IMR-90 (cell line): Measurements from ENCODE around the gene IFIT1B. TPM values are rescaled to one million over a fixed set of nuclear protein-coding genes. Genes with fewer than 3 reads are reported as not detected.

ENCODE experiments used
- ATAC-seq: fragments of 200-7000 bp; cut with Tn5 transposase; 2 replicates; pipeline ENCODE4 v1.9.1; 2020; ENCODE audit warnings: low read depth, mild to moderate bottlenecking, moderate library complexity
- BruUV-seq: library from RNA; stranded (reverse); fragments of 400-500 nt; replicated peaks from 2 replicates; lab custom pipeline; 2021; lab: Mats Ljungman, UMichigan
- CTCF ChIA-PET: fragments of 300-600 bp; formaldehyde crosslinking; extraction: SDS; loops from one replicate; lab custom pipeline; 2021; ENCODE audit warnings: antibody characterized with exemption; lab: Yijun Ruan, JAX
- POLR2A ChIA-PET: fragments of 300-600 bp; sonication (Branson Sonifier 250); formaldehyde crosslinking; loops from one replicate; lab custom pipeline; 2022; ENCODE audit warnings: antibody characterized with exemption; ENCODE audit not compliant: unreplicated experiment; lab: Charles Lee
- DNase-seq: peaks from one replicate; pipeline ENCODE4 v3.0.0; 2013
- H2AFZ ChIP-seq: replicated peaks from 2 replicates; pipeline ENCODE3; 2013; ENCODE audit warnings: low read length, mild to moderate bottlenecking; ENCODE audit not compliant: poor library complexity
- H2AK5ac ChIP-seq: 2 replicates; pipeline ENCODE4 v1.6.1; 2013; ENCODE audit warnings: low read depth, low read length, inconsistent platforms
- H2AK9ac ChIP-seq: replicated peaks from 2 replicates; pipeline ENCODE3; 2013; ENCODE audit warnings: mild to moderate bottlenecking, low read depth, low read length, moderate library complexity; ENCODE audit not compliant: poor library complexity
- H2BK120ac ChIP-seq: 2 replicates; pipeline ENCODE4 v1.6.1; 2013; ENCODE audit warnings: low read depth, low read length, inconsistent platforms
- H2BK15ac ChIP-seq: 3 replicates; pipeline ENCODE4 v1.6.1; 2013; ENCODE audit warnings: low read depth, low read length, inconsistent platforms
- H2BK20ac ChIP-seq: 2 replicates; pipeline ENCODE4 v1.6.1; 2013; ENCODE audit warnings: low read depth, mild to moderate bottlenecking, inconsistent platforms, low read length, moderate library complexity
- H2BK5ac ChIP-seq: 2 replicates; pipeline ENCODE4 v1.6.1; 2013; ENCODE audit warnings: mild to moderate bottlenecking, low read depth, low read length, inconsistent platforms; ENCODE audit not compliant: poor library complexity, severe bottlenecking
- H3K14ac ChIP-seq: replicated peaks from 2 replicates; pipeline ENCODE4 v1.6.1; 2013; ENCODE audit warnings: low read depth, low read length, inconsistent platforms
- H3K18ac ChIP-seq: 2 replicates; pipeline ENCODE4 v1.6.1; 2013; ENCODE audit warnings: low read depth, low read length, control low read depth
- H3K23ac ChIP-seq: 2 replicates; pipeline ENCODE4 v1.6.1; 2013; ENCODE audit warnings: low read depth, low read length, inconsistent platforms
- H3K27ac ChIP-seq: 2 replicates; pipeline ENCODE4 v1.5.1; 2013; ENCODE audit warnings: mild to moderate bottlenecking, control low read depth, low read length; ENCODE audit not compliant: insufficient read depth
- H3K27me3 ChIP-seq: 2 replicates; pipeline ENCODE4 v1.6.1; 2013; ENCODE audit warnings: low read length; ENCODE audit not compliant: control insufficient read depth, insufficient read depth
- H3K36me3 ChIP-seq: 2 replicates; pipeline ENCODE4 v1.6.1; 2013; ENCODE audit warnings: low read length, mixed read lengths; ENCODE audit not compliant: control insufficient read depth, insufficient read depth
- H3K4ac ChIP-seq: 2 replicates; pipeline ENCODE4 v1.6.1; 2013; ENCODE audit warnings: low read depth, low read length, inconsistent platforms
- H3K4me1 ChIP-seq: 2 replicates; pipeline ENCODE4 v1.6.1; 2013; ENCODE audit warnings: low read length, mixed read lengths; ENCODE audit not compliant: control insufficient read depth, insufficient read depth
- H3K4me2 ChIP-seq: 2 replicates; pipeline ENCODE4 v1.6.1; 2013; ENCODE audit warnings: low read depth, mild to moderate bottlenecking, control low read depth, low read length, moderate library complexity
- H3K4me3 ChIP-seq: 2 replicates; pipeline ENCODE4 v1.5.1; 2013; ENCODE audit warnings: low read depth, mild to moderate bottlenecking, control low read depth, low read length, moderate library complexity; ENCODE audit not compliant: insufficient read depth
- H3K56ac ChIP-seq: 2 replicates; pipeline ENCODE4 v1.6.1; 2013; ENCODE audit warnings: low read length, inconsistent platforms; ENCODE audit not compliant: insufficient read depth; ENCODE audit errors: extremely low read depth
- H3K79me1 ChIP-seq, 2 experiments: 2 replicates each; pipeline ENCODE4 v1.6.1; 2013; ENCODE audit warnings: low read length in 2 of 2, inconsistent platforms in 1 of 2, low read depth in 1 of 2
- H3K9ac ChIP-seq: 2 replicates; pipeline ENCODE4 v1.6.1; 2013; ENCODE audit warnings: low read depth, low read length, control low read depth
- H3K9me1 ChIP-seq: 2 replicates; pipeline ENCODE4 v1.6.1; 2013; ENCODE audit warnings: low read length, inconsistent platforms; ENCODE audit not compliant: insufficient read depth
- H3K9me3 ChIP-seq: 2 replicates; pipeline ENCODE4 v1.6.1; 2013; ENCODE audit warnings: low read length; ENCODE audit not compliant: control insufficient read depth, insufficient read depth
- H4K20me1 ChIP-seq: 2 replicates; pipeline ENCODE4 v1.6.1; 2013; ENCODE audit warnings: low read length, inconsistent platforms; ENCODE audit not compliant: insufficient read depth
- H4K5ac ChIP-seq: 2 replicates; pipeline ENCODE4 v1.6.1; 2013; ENCODE audit warnings: mild to moderate bottlenecking, low read depth, low read length, control low read depth
- H4K8ac ChIP-seq, 2 experiments: 2 replicates each; pipeline ENCODE4 v1.6.1; 2013; ENCODE audit warnings: low read depth in 2 of 2, low read length in 2 of 2, control low read depth in 1 of 2, inconsistent platforms in 1 of 2
- H4K91ac ChIP-seq: 2 replicates; pipeline ENCODE4 v1.6.1; 2013; ENCODE audit warnings: low read depth, low read length, inconsistent platforms; ENCODE audit not compliant: insufficient read depth
- BHLHE40 ChIP-seq: fragments of 150-350 bp; IDR thresholded peaks from 2 replicates; pipeline ENCODE4 v1.6.1; 2016; ENCODE audit warnings: mild to moderate bottlenecking, low read depth, low read length
- CEBPB ChIP-seq: IDR thresholded peaks from 2 replicates; pipeline ENCODE4 v1.6.1; 2012; ENCODE audit warnings: low read depth, low read length, improper control_type of control experiment
- MAZ ChIP-seq: IDR thresholded peaks from 2 replicates; pipeline ENCODE4 v1.6.1; 2012; ENCODE audit warnings: low read depth, mild to moderate bottlenecking, low read length, improper control_type of control experiment, moderate library complexity, borderline replicate concordance
- RCOR1 ChIP-seq: IDR thresholded peaks from 2 replicates; pipeline ENCODE4 v1.6.1; 2012; ENCODE audit warnings: mild to moderate bottlenecking, low read length, improper control_type of control experiment; ENCODE audit not compliant: insufficient replicate concordance
- dilution Hi-C: fragments of 300-500 bp; cut with HindIII; formaldehyde crosslinking; loops from one replicate; pipeline ENCODE4 v1.14.3; 2018; ENCODE audit warnings: low sequenced_read_pairs; ENCODE audit not compliant: unreplicated experiment
- in situ Hi-C: fragments of 300-500 bp; cut with MboI; formaldehyde crosslinking; loops from 3 replicates; pipeline ENCODE4 v1.14.3; 2019; ENCODE audit warnings: low sequenced_read_pairs, inconsistent platforms, mixed read lengths
- intact Hi-C: fragments of 100-400 bp; cut with micrococcal nuclease; formaldehyde crosslinking; loops from 2 replicates; pipeline ENCODE4 v1.10.0; 2022
- polyA plus RNA-seq, 3 experiments: library from polyadenylated mRNA; depleted of rRNA; stranded (reverse); fragments of >200 nt; gene quantifications; 2 replicates each; pipeline ENCODE4 v1.2.3, GENCODE V29; 2012; ENCODE audit warnings: low replicate concordance in 1 of 3
- total RNA-seq: library from RNA; depleted of rRNA; stranded (reverse); fragments of >200 nt; gene quantifications from 2 replicates; pipeline ENCODE4 v1.2.3, GENCODE V29; 2012
- TF ChIP-seq, protein P1 (sequence below): conservative IDR thresholded peaks from 2 replicates; pipeline ENCODE4 v1.5.1; 2012; ENCODE audit warnings: mild to moderate bottlenecking, low read depth, low read length, improper control_type of control experiment

The IFIT1B gene
- total and polyA plus RNA-seq, 2 of the 4 experiments (the other 2 are of a cell fraction): not detected

DNA sequence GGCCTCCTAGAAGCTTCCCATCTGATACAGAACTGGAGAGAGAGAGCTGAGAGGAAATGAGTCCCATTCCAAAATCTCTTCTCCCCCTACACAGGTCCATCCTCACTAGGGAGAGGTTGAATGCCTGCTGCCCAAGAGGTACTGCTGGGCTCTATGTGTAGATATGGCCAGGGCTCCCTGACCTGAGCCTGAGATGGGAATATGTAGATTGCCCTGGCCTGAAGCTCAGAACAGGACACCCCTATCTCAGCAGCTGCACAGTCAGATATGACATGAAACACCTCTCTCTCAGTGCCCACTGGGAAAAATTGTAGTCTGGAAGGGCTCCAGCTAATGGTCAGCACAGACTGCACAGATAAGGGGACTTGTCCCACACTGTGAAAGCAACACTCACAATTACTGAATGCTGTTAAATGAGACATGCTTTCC is 3.1 kb upstream of the IFIT1B start (continued):
- TF ChIP-seq, protein P1, sequence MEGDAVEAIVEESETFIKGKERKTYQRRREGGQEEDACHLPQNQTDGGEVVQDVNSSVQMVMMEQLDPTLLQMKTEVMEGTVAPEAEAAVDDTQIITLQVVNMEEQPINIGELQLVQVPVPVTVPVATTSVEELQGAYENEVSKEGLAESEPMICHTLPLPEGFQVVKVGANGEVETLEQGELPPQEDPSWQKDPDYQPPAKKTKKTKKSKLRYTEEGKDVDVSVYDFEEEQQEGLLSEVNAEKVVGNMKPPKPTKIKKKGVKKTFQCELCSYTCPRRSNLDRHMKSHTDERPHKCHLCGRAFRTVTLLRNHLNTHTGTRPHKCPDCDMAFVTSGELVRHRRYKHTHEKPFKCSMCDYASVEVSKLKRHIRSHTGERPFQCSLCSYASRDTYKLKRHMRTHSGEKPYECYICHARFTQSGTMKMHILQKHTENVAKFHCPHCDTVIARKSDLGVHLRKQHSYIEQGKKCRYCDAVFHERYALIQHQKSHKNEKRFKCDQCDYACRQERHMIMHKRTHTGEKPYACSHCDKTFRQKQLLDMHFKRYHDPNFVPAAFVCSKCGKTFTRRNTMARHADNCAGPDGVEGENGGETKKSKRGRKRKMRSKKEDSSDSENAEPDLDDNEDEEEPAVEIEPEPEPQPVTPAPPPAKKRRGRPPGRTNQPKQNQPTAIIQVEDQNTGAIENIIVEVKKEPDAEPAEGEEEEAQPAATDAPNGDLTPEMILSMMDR: no peak

DNA sequence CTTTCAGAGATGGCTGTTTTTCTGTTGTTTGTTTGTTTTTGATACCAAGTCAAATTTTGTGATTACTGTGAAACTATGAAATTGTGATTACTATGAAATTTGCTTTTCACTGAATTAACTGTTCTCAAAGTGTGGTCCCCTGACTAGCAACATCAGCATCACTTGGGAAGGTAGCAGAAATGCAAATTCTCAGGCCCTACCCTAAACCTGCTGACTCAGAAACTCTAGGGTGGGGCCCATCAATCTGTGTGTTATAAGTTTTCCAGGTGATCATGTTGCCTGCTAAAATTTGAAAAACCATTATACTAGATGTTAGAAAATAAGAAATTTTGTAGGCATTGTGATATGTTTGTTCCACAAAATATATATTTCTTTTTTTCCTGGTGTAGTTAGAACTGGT is 1.2 kb downstream of the IFIT1B start:
- DNase-seq: no peak
- Histone ChIP-seq H3K4ac (no peak overlapping the region), H3K36me3 (no peaks in the 10 kb centered on the region), H3K18ac (no peak overlapping the region), H3K27me3 (no peaks in the 10 kb centered on the region), H2BK5ac (no peak overlapping the region), H3K4me2 (no peak overlapping the region), H3K27ac (no peak overlapping the region), H4K8ac (no peak overlapping the region), H3K4me3 (no peak overlapping the region), H2AK9ac (no peak overlapping the region), H3K14ac (no peak overlapping the region), H3K4me1 (peaks cover 6% of the 10 kb centered on the region), H4K5ac (no peak overlapping the region), H3K9me1 (peaks cover 6% of the 10 kb centered on the region), H2AFZ (no peak overlapping the region), H2BK120ac (no peak overlapping the region), H3K9me3 (no peaks in the 10 kb centered on the region), H2AK5ac (no peak overlapping the region), H4K91ac (no peak overlapping the region), H2BK20ac (no peak overlapping the region), H4K20me1 (peaks cover 8% of the 10 kb centered on the region; the same call in 1 of the 2 replicates), H3K79me1 (no peaks in the 10 kb centered on the region), H3K23ac (no peak overlapping the region), H2BK15ac (no peak overlapping the region), H3K56ac (no peak overlapping the region), H3K9ac (no peak overlapping the region)
- no TSS peak for BruUV-seq
- in situ Hi-C loops: no loop called here
- dilution Hi-C loops: no loop called here
- ATAC-seq: no peak
- POLR2A ChIA-PET: no interaction called here
- intact Hi-C loops: no loop called here
- TF ChIP-seq CEBPB (no peak), RCOR1 (no peak), BHLHE40 (no peak), MAZ (no peak)
- TF ChIP-seq, protein P1: no peak
- CTCF ChIA-PET: interaction anchor here (1.1 kb wide), 1 partner anchor 10 kb away, joined by 3 read pairs; no protein-coding TSS in a partner anchor
